ENCODE measurements around the gene RTN4R.

RTN4R gene

GRCh38 chr22:20239676-20240446, 28.3 kb downstream of the RTN4R start:
- DNase-seq: no peak

- DNase-seq: peak in 1 of 2 donors; percentile 21
These were observed 29.0 kb downstream of the RTN4R start for GRCh38 chr22:20238901-20239675.

GRCh38 chr22:20238536-20238900, 29.6 kb downstream of the RTN4R start:
- peak; percentile 63 to 64 for DNase-seq

GRCh38 chr22:20237480-20238440, 30.4 kb downstream of the RTN4R start:
- DNase-seq: peak; percentile 61 to 62

GRCh38 chr22:20236052-20236717, 31.9 kb downstream of the RTN4R start:
- DNase-seq: no peak

- DNase-seq: no peak
These were observed 32.6 kb downstream of the RTN4R start for GRCh38 chr22:20235389-20235991.

GRCh38 chr22:20234760-20235388, 33.2 kb downstream of the RTN4R start:
- DNase-seq: no peak

- DNase-seq: no peak
These were observed 33.8 kb downstream of the RTN4R start for GRCh38 chr22:20234314-20234682.

- DNase-seq: no peak
These were observed 34.5 kb downstream of the RTN4R start for GRCh38 chr22:20233351-20234313.

GRCh38 chr22:20232781-20233180, 35.3 kb downstream of the RTN4R start:
- DNase-seq: no peak

GRCh38 chr22:20232237-20232598, 35.9 kb downstream of the RTN4R start:
- DNase-seq: no peak

GRCh38 chr22:20231514-20232236, 36.4 kb downstream of the RTN4R start:
- no peak for DNase-seq

- no peak for DNase-seq
These were observed 37.2 kb downstream of the RTN4R start for GRCh38 chr22:20230777-20231420.

- no peak for DNase-seq
These were observed 38.0 kb downstream of the RTN4R start for GRCh38 chr22:20229916-20230775.

- no peak for DNase-seq
These were observed 39.2 kb downstream of the RTN4R start for GRCh38 chr22:20228939-20229272.

- DNase-seq: no peak
These were observed 39.8 kb downstream of the RTN4R start for GRCh38 chr22:20228055-20228938.

- DNase-seq: no peak
These were observed 40.8 kb downstream of the RTN4R start for GRCh38 chr22:20227363-20227762.

Measured in CD4-positive, alpha-beta T cell treated with Interleukin-1 beta for 1 hour (primary cell).